ENCODE data around the gene ALG2. TPM values are rescaled to one million over a fixed set of nuclear protein-coding genes. Genes with fewer than 3 reads are reported as not detected.

The ALG2 gene
- total and polyA plus RNA-seq, 2 of the 13 experiments (the other 11 are each of a cell fraction or from before 2014, with no cell fraction given): 46.2 to 49.0 TPM

- TF ChIP-seq, protein P1, sequence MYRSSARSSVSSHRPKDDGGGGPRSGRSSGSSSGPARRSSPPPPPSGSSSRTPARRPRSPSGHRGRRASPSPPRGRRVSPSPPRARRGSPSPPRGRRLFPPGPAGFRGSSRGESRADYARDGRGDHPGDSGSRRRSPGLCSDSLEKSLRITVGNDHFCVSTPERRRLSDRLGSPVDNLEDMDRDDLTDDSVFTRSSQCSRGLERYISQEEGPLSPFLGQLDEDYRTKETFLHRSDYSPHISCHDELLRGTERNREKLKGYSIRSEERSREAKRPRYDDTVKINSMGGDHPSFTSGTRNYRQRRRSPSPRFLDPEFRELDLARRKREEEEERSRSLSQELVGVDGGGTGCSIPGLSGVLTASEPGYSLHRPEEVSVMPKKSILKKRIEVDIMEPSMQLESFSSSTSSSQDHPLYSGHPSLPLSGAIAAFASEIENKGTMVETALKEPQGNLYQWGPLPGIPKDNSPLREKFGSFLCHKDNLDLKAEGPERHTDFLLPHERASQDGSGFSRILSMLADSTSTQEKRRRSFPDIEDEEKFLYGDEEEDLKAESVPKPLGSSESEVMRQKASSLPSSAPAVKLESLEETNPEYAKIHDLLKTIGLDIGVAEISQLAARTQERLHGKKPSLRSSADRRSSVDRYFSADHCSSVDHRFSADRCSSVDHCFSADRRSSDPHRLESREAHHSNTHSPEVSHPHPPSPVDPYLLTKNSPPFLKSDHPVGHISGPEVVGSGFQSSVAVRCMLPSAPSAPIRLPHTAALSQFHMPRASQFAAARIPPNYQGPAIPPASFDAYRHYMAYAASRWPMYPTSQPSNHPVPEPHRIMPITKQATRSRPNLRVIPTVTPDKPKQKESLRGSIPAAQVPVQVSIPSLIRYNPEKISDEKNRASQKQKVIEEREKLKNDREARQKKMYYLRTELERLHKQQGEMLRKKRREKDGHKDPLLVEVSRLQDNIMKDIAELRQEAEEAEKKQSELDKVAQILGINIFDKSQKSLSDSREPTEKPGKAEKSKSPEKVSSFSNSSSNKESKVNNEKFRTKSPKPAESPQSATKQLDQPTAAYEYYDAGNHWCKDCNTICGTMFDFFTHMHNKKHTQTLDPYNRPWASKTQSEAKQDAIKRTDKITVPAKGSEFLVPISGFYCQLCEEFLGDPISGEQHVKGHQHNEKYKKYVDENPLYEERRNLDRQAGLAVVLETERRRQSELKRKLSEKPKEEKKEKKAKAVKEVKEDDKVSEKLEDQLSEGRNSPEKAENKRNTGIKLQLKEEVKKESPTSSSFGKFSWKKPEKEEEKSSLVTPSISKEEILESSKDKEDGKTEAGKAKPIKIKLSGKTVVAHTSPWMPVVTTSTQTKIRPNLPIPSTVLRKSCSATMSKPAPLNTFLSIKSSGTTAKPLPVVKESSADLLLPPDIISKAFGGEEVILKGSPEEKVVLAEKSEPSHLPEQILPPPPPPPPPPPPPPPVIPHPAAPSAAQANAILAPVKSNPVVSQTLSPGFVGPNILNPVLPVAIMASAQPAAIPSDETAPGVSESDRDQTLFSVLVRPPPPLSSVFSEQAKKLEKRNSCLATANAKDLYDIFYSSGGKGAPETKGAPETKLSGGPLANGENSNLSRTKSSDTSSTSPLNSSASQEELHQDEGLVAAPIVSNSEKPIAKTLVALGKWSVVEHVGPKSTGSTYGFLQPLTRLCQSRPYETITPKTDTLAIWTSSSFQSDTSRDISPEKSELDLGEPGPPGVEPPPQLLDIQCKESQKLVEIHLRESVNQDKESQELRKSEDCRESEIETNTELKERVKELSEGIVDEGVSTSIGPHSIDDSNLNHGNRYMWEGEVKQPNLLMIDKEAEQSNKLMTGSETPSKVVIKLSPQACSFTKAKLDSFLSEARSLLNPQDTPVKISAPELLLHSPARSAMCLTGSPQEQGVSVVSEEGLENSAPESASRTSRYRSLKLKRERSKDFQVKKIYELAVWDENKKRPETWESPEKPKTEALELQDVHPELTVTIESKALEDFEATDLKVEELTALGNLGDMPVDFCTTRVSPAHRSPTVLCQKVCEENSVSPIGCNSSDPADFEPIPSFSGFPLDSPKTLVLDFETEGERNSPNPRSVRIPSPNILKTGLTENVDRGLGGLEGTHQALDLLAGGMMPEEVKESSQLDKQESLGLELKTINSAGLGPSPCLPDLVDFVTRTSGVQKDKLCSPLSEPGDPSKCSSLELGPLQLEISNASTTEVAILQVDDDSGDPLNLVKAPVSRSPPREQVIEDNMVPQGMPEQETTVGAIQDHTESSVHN (CRISPR knock-in tag; IDR thresholded peaks at IDR 0.05): 0 out of 2 replicates have a peak, but pooled peaks have one; percentile 51
- TF ChIP-seq ZSCAN31 (CRISPR knock-in tag; IDR thresholded peaks at IDR 0.05; ENCODE audit: low read depth) (peak; percentile 74), MIER3 (CRISPR knock-in tag; IDR thresholded peaks at IDR 0.05; ENCODE audit: borderline replicate concordance) (0 out of 2 replicates have a peak, but pooled peaks have one; percentile 16), RBFOX2 (IDR thresholded peaks at IDR 0.05; ENCODE audit: low read depth, low read length) (peak; percentile 96), ZNF335 (CRISPR knock-in tag; IDR thresholded peaks at IDR 0.05) (peak; percentile 100), ZBTB7B (CRISPR knock-in tag; IDR thresholded peaks at IDR 0.05) (peak; percentile 50), ZNF563 (CRISPR knock-in tag; IDR thresholded peaks at IDR 0.05) (peak; percentile 82), ZSCAN25 (CRISPR knock-in tag; IDR thresholded peaks at IDR 0.05) (no peak), MED13 (CRISPR knock-in tag; IDR thresholded peaks at IDR 0.05) (peak; percentile 57; the same call in 1 of the 2 replicates), ZNF225 (CRISPR knock-in tag; IDR thresholded peaks at IDR 0.05) (peak; percentile 68; the same call in 1 of the 2 replicates), NR2F6 (IDR thresholded peaks at IDR 0.05) (peak; percentile 83), NR2F6 (CRISPR knock-in tag; IDR thresholded peaks at IDR 0.05) (peak; percentile 26; the same call in 1 of the 2 replicates), HES4 (CRISPR knock-in tag; IDR thresholded peaks at IDR 0.05; ENCODE audit: borderline replicate concordance) (peak; percentile 87; the same call in 1 of the 2 replicates), ZFP37 (CRISPR knock-in tag; IDR thresholded peaks at IDR 0.05; ENCODE audit: borderline replicate concordance) (no peak), ZFY (CRISPR knock-in tag; IDR thresholded peaks at IDR 0.05) (peak; percentile 88), MAFK (conservative IDR thresholded peaks at IDR 0.05 in 1 of 2, IDR thresholded peaks at IDR 0.05 in 1 of 2; ENCODE audit: low read length in 2 of 2) (peak; percentile 52 to 77; a peak in 3 of 4 replicates), ONECUT2 (CRISPR knock-in tag; IDR thresholded peaks at IDR 0.05) (no peak)
- TF ChIP-seq, protein P2, sequence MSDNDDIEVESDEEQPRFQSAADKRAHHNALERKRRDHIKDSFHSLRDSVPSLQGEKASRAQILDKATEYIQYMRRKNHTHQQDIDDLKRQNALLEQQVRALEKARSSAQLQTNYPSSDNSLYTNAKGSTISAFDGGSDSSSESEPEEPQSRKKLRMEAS (IDR thresholded peaks at IDR 0.05): peak; percentile 84
- TF ChIP-seq, protein P3, sequence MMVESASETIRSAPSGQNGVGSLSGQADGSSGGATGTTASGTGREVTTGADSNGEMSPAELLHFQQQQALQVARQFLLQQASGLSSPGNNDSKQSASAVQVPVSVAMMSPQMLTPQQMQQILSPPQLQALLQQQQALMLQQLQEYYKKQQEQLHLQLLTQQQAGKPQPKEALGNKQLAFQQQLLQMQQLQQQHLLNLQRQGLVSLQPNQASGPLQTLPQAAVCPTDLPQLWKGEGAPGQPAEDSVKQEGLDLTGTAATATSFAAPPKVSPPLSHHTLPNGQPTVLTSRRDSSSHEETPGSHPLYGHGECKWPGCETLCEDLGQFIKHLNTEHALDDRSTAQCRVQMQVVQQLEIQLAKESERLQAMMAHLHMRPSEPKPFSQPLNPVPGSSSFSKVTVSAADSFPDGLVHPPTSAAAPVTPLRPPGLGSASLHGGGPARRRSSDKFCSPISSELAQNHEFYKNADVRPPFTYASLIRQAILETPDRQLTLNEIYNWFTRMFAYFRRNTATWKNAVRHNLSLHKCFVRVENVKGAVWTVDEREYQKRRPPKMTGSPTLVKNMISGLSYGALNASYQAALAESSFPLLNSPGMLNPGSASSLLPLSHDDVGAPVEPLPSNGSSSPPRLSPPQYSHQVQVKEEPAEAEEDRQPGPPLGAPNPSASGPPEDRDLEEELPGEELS (CRISPR knock-in tag; IDR thresholded peaks at IDR 0.05): peak; percentile 7; the same call in 1 of the 2 replicates
- TF ChIP-seq, protein P4, sequence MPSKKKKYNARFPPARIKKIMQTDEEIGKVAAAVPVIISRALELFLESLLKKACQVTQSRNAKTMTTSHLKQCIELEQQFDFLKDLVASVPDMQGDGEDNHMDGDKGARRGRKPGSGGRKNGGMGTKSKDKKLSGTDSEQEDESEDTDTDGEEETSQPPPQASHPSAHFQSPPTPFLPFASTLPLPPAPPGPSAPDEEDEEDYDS (CRISPR knock-in tag; IDR thresholded peaks at IDR 0.05): peak; percentile 45
Observed at GRCh38 chr9:99221621-99222415, at the start of gene ALG2, which contains the start of gene SEC61B (continued).

Measured in HepG2 (cell line).